DOHH2 (cell line): ENCODE measurements around the gene HP.

Experiments used
- EZH2phosphoT487 ChIP-seq: fragments of 200-600 bp; sonication (generic); IDR thresholded peaks from 2 replicates; pipeline ENCODE4 v1.6.1; 2017; ENCODE audit warnings: borderline replicate concordance, mild to moderate bottlenecking, antibody characterized with exemption, low read length, moderate library complexity, mixed read lengths
- TF ChIP-seq, protein P1 (sequence below): fragments of 200-600 bp; sonication (generic); IDR thresholded peaks from one replicate; pipeline ENCODE4 v1.5.1; 2014; ENCODE audit warnings: antibody characterized with exemption, mild to moderate bottlenecking, low read depth, low read length; ENCODE audit not compliant: poor library complexity, severe bottlenecking

DNA sequence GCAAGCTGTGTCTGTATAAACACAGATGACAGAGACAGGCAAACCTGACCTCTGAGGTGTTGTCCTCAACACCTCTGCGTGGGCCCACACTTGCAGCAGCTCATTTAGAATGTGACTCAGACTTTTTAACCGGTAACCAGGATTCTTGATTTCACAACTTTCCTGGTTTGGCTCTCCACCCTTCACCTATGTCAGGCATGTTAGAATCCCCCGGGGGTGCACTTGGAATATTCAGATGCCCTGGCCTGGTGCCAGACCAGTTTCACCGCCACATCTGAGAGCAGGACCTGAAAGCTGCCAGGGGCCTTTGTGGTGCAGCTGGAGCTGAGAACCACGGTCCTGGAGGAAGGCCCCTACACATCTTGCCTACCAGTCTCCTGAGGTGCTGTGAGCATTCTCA is 40.9 kb upstream of the HP start:
- TF ChIP-seq, protein P1, sequence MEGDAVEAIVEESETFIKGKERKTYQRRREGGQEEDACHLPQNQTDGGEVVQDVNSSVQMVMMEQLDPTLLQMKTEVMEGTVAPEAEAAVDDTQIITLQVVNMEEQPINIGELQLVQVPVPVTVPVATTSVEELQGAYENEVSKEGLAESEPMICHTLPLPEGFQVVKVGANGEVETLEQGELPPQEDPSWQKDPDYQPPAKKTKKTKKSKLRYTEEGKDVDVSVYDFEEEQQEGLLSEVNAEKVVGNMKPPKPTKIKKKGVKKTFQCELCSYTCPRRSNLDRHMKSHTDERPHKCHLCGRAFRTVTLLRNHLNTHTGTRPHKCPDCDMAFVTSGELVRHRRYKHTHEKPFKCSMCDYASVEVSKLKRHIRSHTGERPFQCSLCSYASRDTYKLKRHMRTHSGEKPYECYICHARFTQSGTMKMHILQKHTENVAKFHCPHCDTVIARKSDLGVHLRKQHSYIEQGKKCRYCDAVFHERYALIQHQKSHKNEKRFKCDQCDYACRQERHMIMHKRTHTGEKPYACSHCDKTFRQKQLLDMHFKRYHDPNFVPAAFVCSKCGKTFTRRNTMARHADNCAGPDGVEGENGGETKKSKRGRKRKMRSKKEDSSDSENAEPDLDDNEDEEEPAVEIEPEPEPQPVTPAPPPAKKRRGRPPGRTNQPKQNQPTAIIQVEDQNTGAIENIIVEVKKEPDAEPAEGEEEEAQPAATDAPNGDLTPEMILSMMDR, result no peak
- TF ChIP-seq EZH2phosphoT487, result no peak
